Breast epithelium (tissue), 3 donors: ENCODE measurements around the gene MMS22L.

ENCODE experiments used
- POLR2A ChIP-seq: fragments of 450-650 bp; IDR thresholded peaks from one replicate; pipeline ENCODE4 v1.6.1; 2016; ENCODE audit warnings: antibody characterized with exemption, mild to moderate bottlenecking, moderate library complexity
- POLR2AphosphoS5 ChIP-seq, 3 donors: sonication (generic); formaldehyde crosslinking; IDR thresholded peaks; one replicate each; pipeline ENCODE4 v1.6.1; 2017; ENCODE audit warnings: antibody characterized with exemption in 3 of 3
- TF ChIP-seq, protein P1 (sequence below), 3 donors: fragments of 450-650 bp; IDR thresholded peaks; one replicate each; pipeline ENCODE4 v1.5.1; 2016 to 2017; ENCODE audit warnings: antibody characterized with exemption in 3 of 3, mild to moderate bottlenecking in 3 of 3, moderate library complexity in 3 of 3

DNA sequence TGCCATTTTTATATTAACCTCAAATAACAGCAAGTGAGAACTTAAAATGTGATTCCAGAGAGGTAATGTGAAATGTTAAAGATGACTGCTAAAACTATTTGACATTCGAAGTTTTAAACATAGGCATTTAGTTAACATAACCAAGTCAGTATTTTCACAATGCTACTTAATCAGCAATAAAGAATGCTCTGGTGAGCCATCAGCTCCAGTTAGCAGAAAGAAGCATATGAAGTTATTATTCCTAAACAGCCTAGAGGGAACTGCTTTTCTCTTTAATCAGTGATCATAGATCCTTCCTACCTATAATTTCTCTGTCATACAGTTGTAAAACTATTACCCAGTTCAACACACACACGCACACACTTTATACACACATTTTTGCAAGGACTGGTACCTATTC lies 60.1 kb downstream of the MMS22L start:
- TF ChIP-seq, protein P1, sequence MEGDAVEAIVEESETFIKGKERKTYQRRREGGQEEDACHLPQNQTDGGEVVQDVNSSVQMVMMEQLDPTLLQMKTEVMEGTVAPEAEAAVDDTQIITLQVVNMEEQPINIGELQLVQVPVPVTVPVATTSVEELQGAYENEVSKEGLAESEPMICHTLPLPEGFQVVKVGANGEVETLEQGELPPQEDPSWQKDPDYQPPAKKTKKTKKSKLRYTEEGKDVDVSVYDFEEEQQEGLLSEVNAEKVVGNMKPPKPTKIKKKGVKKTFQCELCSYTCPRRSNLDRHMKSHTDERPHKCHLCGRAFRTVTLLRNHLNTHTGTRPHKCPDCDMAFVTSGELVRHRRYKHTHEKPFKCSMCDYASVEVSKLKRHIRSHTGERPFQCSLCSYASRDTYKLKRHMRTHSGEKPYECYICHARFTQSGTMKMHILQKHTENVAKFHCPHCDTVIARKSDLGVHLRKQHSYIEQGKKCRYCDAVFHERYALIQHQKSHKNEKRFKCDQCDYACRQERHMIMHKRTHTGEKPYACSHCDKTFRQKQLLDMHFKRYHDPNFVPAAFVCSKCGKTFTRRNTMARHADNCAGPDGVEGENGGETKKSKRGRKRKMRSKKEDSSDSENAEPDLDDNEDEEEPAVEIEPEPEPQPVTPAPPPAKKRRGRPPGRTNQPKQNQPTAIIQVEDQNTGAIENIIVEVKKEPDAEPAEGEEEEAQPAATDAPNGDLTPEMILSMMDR (IDR thresholded peaks at IDR 0.05): no peak
- TF ChIP-seq POLR2AphosphoS5 (IDR thresholded peaks at IDR 0.05): no peak
- no peak for TF ChIP-seq POLR2A
